HCT116 (cell line): ENCODE measurements around the gene KRT7. TPM values are rescaled to one million over a fixed set of nuclear protein-coding genes. Genes with fewer than 3 reads are reported as not detected.

ENCODE experiments used
- ATAC-seq: fragments of 200-7000 bp; cut with Tn5 transposase; 2 replicates; pipeline ENCODE4 v1.9.1; 2020; ENCODE audit warnings: mild to moderate bottlenecking, moderate library complexity
- BruUV-seq: library from RNA; stranded (reverse); fragments of 400-500 nt; replicated peaks from 2 replicates; lab custom pipeline; 2021; lab: Mats Ljungman, UMichigan
- CTCF ChIA-PET: fragments of 300-600 bp; sonication (Branson Sonifier 250); formaldehyde crosslinking; loops from one replicate; lab custom pipeline; 2021; ENCODE audit warnings: antibody characterized with exemption; lab: Charles Lee
- POLR2A ChIA-PET: fragments of 300-600, 350-600 bp; sonication (Branson Sonifier 250); formaldehyde crosslinking; loops from one replicate; lab custom pipeline; 2021; ENCODE audit warnings: antibody characterized with exemption; lab: Charles Lee
- RAD21 ChIA-PET, 2 experiments: fragments of 300-600 bp; sonication (Branson Sonifier 250); formaldehyde crosslinking; loops; one replicate each; lab custom pipeline; 2023; ENCODE audit warnings: low total read pairs in 2 of 2; ENCODE audit not compliant: uncharacterized antibody in 2 of 2, unreplicated experiment in 2 of 2, low non-redundant PET in 1 of 2; lab: Charles Lee
- DNase-seq: peaks from one replicate; pipeline ENCODE4 v3.0.0-alpha.2; 2010; ENCODE audit warnings: low read depth, low spot score
- H2AFZ ChIP-seq: fragments of 200-600 bp; shearing (Covaris generic), sonication (generic); 2 replicates; pipeline ENCODE4 v1.6.1; 2017; ENCODE audit warnings: low read depth, mixed run types, mixed read lengths, antibody characterized with exemption, low read length; ENCODE audit not compliant: poor library complexity, severe bottlenecking
- H3K27ac ChIP-seq: 2 replicates; pipeline ENCODE4 v1.5.1; 2012; ENCODE audit warnings: low read depth, low read length
- H3K27me3 ChIP-seq: fragments of 200-600 bp; sonication (generic); 2 replicates; pipeline ENCODE4 v1.6.1; 2016; ENCODE audit warnings: mixed run types, low read length, mixed read lengths; ENCODE audit not compliant: insufficient read depth
- H3K36me3 ChIP-seq, 2 experiments: fragments of 200-500 bp in 1 of 2; fragments of 200-600 bp in 1 of 2; sonication (Bioruptor generic) in 1 of 2; sonication (generic) in 1 of 2; 2 replicates each; pipeline versions ENCODE4 v1.5.1 to v1.6.1; 2014 to 2016; ENCODE audit warnings: low read length in 2 of 2, inconsistent platforms in 1 of 2, mixed read lengths in 1 of 2, mixed run types in 1 of 2; ENCODE audit not compliant: insufficient read depth in 2 of 2, control insufficient read depth in 1 of 2
- H3K4me1 ChIP-seq, 2 experiments: fragments of 200-600 bp in 1 of 2; sonication (generic) in 1 of 2; 2 replicates each; pipeline versions ENCODE4 v1.5.1 to v1.6.1; 2012 to 2017; ENCODE audit warnings: low read length in 2 of 2, inconsistent platforms in 1 of 2, mild to moderate bottlenecking in 1 of 2, mixed read lengths in 1 of 2, mixed run types in 1 of 2, moderate library complexity in 1 of 2; ENCODE audit not compliant: insufficient read depth in 2 of 2, control insufficient read depth in 1 of 2
- H3K4me2 ChIP-seq: fragments of 200-600 bp; sonication (generic); 2 replicates; pipeline ENCODE4 v1.6.1; 2017; ENCODE audit warnings: mixed run types, low read length, mixed read lengths
- H3K4me3 ChIP-seq, 2 experiments: fragments of 200-600 bp in 1 of 2; sonication (generic) in 1 of 2; replicated peaks in 1 of 2; 2 replicates each; pipeline ENCODE4 v1.5.1; 2011 to 2016; ENCODE audit warnings: low read length in 2 of 2, control low read depth in 1 of 2, low read depth in 1 of 2, mild to moderate bottlenecking in 1 of 2, mixed read lengths in 1 of 2, mixed run types in 1 of 2
- H3K79me2 ChIP-seq: fragments of 200-600 bp; sonication (generic); 2 replicates; pipeline ENCODE4 v1.6.1; 2017; ENCODE audit warnings: mild to moderate bottlenecking, mixed run types, low read length, moderate library complexity, mixed read lengths; ENCODE audit not compliant: insufficient read depth
- H3K9ac ChIP-seq: fragments of 200-600 bp; sonication (generic); 2 replicates; pipeline ENCODE4 v1.6.1; 2016; ENCODE audit warnings: low read length, mixed read lengths
- H3K9me2 ChIP-seq: fragments of 200-600 bp; sonication (generic), shearing (Covaris generic); 2 replicates; pipeline ENCODE4 v1.6.1; 2017; ENCODE audit warnings: mixed run types, mild to moderate bottlenecking, moderate library complexity; ENCODE audit not compliant: insufficient read depth
- H3K9me3 ChIP-seq, 2 experiments: fragments of 200-500 bp in 1 of 2; fragments of 200-600 bp in 1 of 2; sonication (Bioruptor generic) in 1 of 2; sonication (generic) in 1 of 2; 2 replicates each; pipeline ENCODE4 v1.6.1; 2014 to 2017; ENCODE audit warnings: low read length in 2 of 2, mixed read lengths in 2 of 2, inconsistent platforms in 1 of 2, low read depth in 1 of 2, mild to moderate bottlenecking in 1 of 2, mixed run types in 1 of 2, moderate library complexity in 1 of 2; ENCODE audit not compliant: control insufficient read depth in 1 of 2, insufficient read depth in 1 of 2
- H4K20me1 ChIP-seq: fragments of 200-600 bp; sonication (generic), shearing (Covaris generic); 2 replicates; pipeline ENCODE4 v1.6.1; 2017; ENCODE audit warnings: mixed run types, mild to moderate bottlenecking, moderate library complexity; ENCODE audit not compliant: insufficient read depth
- CBX3 ChIP-seq: IDR thresholded peaks from 2 replicates; pipeline ENCODE4 v1.6.1; 2012; ENCODE audit warnings: low read depth
- CEBPB ChIP-seq: IDR thresholded peaks from 2 replicates; pipeline ENCODE4 v1.6.1; 2012; ENCODE audit warnings: low read depth
- EGR1 ChIP-seq: IDR thresholded peaks from 2 replicates; pipeline ENCODE4 v1.6.1; 2012; ENCODE audit warnings: low read depth
- EZH2 ChIP-seq: fragments of 200-600 bp; sonication (generic); IDR thresholded peaks from 2 replicates; pipeline ENCODE4 v1.6.1; 2017; ENCODE audit warnings: antibody characterized with exemption, mixed run types
- JUND ChIP-seq: IDR thresholded peaks from 2 replicates; pipeline ENCODE4 v1.6.1; 2012
- POLR2A ChIP-seq: IDR thresholded peaks from 2 replicates; pipeline ENCODE4 v1.7.0; 2011; ENCODE audit warnings: borderline replicate concordance; ENCODE audit not compliant: insufficient read depth, insufficient read length; ENCODE audit errors: extremely low read depth
- POLR2AphosphoS5 ChIP-seq: IDR thresholded peaks from 2 replicates; pipeline ENCODE4 v1.6.1; 2011; ENCODE audit warnings: mild to moderate bottlenecking, low read depth, low read length, moderate library complexity
- SIN3A ChIP-seq: IDR thresholded peaks from 2 replicates; pipeline ENCODE4 v1.6.1; 2012; ENCODE audit warnings: low read depth
- intact Hi-C: fragments of 100-400 bp; cut with micrococcal nuclease; formaldehyde crosslinking; loops from 2 replicates; pipeline ENCODE4 v1.10.0; 2022
- total RNA-seq: library from RNA; stranded (reverse); gene quantifications from one replicate; pipeline ENCODE4 v1.2.1, GENCODE V29; 2021; ENCODE audit not compliant: unreplicated experiment
- TF ChIP-seq, protein P1 (sequence below): IDR thresholded peaks from 2 replicates; pipeline ENCODE4 v1.6.1; 2011; ENCODE audit warnings: mild to moderate bottlenecking, low read length, moderate library complexity; ENCODE audit not compliant: insufficient replicate concordance; ENCODE audit errors: extremely low read depth
- TF ChIP-seq, protein P2 (sequence below): IDR thresholded peaks from 2 replicates; pipeline ENCODE4 v1.6.1; 2012
- TF ChIP-seq, protein P3 (sequence below): IDR thresholded peaks from 2 replicates; pipeline ENCODE4 v1.6.1; 2012

Gene KRT7
- total RNA-seq, 1 experiment from 2014 or later: 72.6 TPM

DNA sequence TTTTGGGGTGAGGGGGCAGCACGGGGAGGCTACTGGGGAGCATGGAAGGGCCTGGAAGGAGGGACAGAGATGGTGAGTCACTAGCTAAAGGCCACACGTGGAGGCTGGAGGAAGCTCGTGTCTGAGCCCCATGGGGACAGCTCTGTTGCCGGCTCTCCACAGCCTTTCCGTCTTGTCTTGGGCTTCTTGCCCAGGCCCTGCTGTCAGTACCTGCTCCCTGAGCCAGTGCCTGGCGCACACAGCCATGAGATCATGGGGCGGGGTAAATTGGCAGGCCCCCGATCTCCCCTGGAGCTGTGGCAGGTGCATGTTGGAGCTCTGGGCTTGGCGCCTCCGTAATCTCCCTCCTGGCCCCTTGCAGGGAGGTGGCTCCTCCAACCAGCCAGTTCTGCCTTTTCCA lies 25.1 kb upstream of the KRT7 start (continued):
- TF ChIP-seq, protein P1, sequence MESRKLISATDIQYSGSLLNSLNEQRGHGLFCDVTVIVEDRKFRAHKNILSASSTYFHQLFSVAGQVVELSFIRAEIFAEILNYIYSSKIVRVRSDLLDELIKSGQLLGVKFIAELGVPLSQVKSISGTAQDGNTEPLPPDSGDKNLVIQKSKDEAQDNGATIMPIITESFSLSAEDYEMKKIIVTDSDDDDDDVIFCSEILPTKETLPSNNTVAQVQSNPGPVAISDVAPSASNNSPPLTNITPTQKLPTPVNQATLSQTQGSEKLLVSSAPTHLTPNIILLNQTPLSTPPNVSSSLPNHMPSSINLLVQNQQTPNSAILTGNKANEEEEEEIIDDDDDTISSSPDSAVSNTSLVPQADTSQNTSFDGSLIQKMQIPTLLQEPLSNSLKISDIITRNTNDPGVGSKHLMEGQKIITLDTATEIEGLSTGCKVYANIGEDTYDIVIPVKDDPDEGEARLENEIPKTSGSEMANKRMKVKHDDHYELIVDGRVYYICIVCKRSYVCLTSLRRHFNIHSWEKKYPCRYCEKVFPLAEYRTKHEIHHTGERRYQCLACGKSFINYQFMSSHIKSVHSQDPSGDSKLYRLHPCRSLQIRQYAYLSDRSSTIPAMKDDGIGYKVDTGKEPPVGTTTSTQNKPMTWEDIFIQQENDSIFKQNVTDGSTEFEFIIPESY: no peak

DNA sequence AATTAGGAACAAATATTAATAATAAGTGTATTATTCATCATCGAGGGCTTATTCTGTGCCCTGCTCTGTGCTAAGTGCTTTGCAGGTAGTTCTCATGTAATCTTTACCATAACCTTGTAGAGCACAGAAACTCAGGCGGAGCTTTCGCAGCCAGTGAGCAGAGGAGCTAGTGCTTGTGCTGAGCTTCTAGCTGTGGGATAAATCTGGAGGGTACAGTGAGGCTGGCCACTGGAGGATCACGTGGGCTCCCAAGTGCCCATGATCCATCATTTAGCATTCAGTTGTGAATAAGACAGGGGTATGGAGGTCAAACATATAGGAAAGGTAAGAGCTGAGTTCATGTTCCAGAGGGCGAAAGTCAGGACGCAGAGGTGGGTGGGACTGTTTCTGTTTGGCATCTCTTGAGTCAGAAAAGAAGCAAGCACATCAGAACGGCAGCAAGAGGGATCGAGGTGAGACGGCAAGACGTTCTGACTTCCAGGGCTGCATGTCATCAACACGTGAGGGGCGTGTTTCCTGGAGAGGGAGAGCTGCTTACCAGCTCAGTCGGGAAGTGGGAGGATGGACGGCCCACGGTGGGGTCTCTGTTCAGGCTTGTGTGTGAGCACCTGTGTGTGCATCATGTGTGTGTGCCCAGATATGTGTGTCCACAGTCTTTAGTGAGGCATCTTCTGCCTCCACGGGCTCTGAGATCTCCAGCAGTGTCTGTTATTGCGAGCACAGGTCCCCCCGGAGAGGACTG lies 24.4 kb upstream of the KRT7 start:
- no peaks in the 10 kb centered on the region for H4K20me1 ChIP-seq
- no peak overlapping the region for H2AFZ ChIP-seq
- no peak for DNase-seq
- peaks cover 3% of the 10 kb centered on the region for H3K27me3 ChIP-seq
- no peak overlapping the region for H3K27ac ChIP-seq
- no TSS peak for BruUV-seq
- no peaks in the 10 kb centered on the region for H3K9me3 ChIP-seq
- intact Hi-C loops: no loop called here
- H3K9me2 ChIP-seq: no peaks in the 10 kb centered on the region
- ATAC-seq: no peak
- H3K4me1 ChIP-seq: peaks cover 10 to 71% of the 10 kb centered on the region in 2 experiments
- no peak overlapping the region for H3K4me3 ChIP-seq
- no peak for TF ChIP-seq POLR2A
- no peak for TF ChIP-seq CBX3
- TF ChIP-seq, protein P2, sequence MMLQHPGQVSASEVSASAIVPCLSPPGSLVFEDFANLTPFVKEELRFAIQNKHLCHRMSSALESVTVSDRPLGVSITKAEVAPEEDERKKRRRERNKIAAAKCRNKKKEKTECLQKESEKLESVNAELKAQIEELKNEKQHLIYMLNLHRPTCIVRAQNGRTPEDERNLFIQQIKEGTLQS: no peak
- TF ChIP-seq, protein P3, sequence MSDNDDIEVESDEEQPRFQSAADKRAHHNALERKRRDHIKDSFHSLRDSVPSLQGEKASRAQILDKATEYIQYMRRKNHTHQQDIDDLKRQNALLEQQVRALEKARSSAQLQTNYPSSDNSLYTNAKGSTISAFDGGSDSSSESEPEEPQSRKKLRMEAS: no peak
- TF ChIP-seq SIN3A: no peak
- TF ChIP-seq EZH2: no peak
- no peak for TF ChIP-seq JUND
- no peak for TF ChIP-seq CEBPB
- no peak for TF ChIP-seq EGR1
- TF ChIP-seq POLR2AphosphoS5: no peak
- H3K4me2 ChIP-seq: no peak overlapping the region
- ChIA-PET RAD21 (no interaction called here), CTCF (interaction anchor here (1.4 to 2.0 kb wide), 2 partner anchors 16 to 37 kb away, joined by 3 to 10 read pairs; partner anchors contain the start of gene KRT80), POLR2A (interaction anchor here (0.8 to 1.7 kb wide), 2 partner anchors 8 to 13 kb away, joined by 3 read pairs; no protein-coding TSS in a partner anchor)
- no peak overlapping the region for H3K9ac ChIP-seq
- H3K36me3 ChIP-seq: no peaks in the 10 kb centered on the region
- no peaks in the 10 kb centered on the region for H3K79me2 ChIP-seq
